Panc1 (cell line): ENCODE results near the gene SCAMP5.

Source experiments
- TF ChIP-seq, protein P1 (sequence below): fragments of 450-650 bp; IDR thresholded peaks from 2 replicates; pipeline ENCODE4 v1.5.1; 2017; ENCODE audit warnings: mild to moderate bottlenecking
- TF ChIP-seq, protein P2 (sequence below), 2 experiments: IDR thresholded peaks; 2 replicates each; pipeline ENCODE4 v1.6.1; 2011 to 2012; ENCODE audit warnings: low read depth in 2 of 2, control low read depth in 1 of 2, low read length in 1 of 2, mild to moderate bottlenecking in 1 of 2, moderate library complexity in 1 of 2; ENCODE audit not compliant: insufficient read depth in 1 of 2

DNA sequence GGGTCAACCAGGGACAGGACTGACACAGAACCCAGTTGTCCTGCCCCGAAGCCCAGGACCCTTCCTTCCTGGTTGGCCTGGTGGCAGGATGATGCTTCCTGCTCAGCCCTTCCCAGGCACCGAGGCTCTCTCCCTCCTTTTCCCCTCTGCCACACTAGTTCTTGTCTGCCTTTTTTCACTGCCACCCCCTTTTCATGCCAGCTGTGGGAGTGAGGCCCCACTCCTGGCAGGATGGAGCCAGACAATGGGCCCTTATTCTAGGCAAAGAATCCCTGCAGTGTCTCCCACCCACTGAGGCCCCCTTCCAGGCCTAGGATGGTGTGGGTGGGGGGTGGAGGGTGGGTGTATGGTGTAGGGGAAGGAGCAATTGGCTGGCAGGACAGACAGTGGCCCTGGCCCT, 1.1 kb upstream of the SCAMP5 start:
- TF ChIP-seq, protein P1, sequence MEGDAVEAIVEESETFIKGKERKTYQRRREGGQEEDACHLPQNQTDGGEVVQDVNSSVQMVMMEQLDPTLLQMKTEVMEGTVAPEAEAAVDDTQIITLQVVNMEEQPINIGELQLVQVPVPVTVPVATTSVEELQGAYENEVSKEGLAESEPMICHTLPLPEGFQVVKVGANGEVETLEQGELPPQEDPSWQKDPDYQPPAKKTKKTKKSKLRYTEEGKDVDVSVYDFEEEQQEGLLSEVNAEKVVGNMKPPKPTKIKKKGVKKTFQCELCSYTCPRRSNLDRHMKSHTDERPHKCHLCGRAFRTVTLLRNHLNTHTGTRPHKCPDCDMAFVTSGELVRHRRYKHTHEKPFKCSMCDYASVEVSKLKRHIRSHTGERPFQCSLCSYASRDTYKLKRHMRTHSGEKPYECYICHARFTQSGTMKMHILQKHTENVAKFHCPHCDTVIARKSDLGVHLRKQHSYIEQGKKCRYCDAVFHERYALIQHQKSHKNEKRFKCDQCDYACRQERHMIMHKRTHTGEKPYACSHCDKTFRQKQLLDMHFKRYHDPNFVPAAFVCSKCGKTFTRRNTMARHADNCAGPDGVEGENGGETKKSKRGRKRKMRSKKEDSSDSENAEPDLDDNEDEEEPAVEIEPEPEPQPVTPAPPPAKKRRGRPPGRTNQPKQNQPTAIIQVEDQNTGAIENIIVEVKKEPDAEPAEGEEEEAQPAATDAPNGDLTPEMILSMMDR = no peak
- TF ChIP-seq, protein P2, sequence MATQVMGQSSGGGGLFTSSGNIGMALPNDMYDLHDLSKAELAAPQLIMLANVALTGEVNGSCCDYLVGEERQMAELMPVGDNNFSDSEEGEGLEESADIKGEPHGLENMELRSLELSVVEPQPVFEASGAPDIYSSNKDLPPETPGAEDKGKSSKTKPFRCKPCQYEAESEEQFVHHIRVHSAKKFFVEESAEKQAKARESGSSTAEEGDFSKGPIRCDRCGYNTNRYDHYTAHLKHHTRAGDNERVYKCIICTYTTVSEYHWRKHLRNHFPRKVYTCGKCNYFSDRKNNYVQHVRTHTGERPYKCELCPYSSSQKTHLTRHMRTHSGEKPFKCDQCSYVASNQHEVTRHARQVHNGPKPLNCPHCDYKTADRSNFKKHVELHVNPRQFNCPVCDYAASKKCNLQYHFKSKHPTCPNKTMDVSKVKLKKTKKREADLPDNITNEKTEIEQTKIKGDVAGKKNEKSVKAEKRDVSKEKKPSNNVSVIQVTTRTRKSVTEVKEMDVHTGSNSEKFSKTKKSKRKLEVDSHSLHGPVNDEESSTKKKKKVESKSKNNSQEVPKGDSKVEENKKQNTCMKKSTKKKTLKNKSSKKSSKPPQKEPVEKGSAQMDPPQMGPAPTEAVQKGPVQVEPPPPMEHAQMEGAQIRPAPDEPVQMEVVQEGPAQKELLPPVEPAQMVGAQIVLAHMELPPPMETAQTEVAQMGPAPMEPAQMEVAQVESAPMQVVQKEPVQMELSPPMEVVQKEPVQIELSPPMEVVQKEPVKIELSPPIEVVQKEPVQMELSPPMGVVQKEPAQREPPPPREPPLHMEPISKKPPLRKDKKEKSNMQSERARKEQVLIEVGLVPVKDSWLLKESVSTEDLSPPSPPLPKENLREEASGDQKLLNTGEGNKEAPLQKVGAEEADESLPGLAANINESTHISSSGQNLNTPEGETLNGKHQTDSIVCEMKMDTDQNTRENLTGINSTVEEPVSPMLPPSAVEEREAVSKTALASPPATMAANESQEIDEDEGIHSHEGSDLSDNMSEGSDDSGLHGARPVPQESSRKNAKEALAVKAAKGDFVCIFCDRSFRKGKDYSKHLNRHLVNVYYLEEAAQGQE (IDR thresholded peaks at IDR 0.05; ENCODE audit: insufficient read depth in 1 of 2, low read depth in 2 of 2, low read length in 1 of 2) = no peak
